ENCODE data around the gene ZDHHC11B.
"Not testable (repeated sequence)": the region's sequence is repeated elsewhere in the genome, so short reads cannot be mapped to it uniquely, and the experiment has no call there.

GRCh38 chr5:775595-775960 lies 9.0 kb downstream of the ZDHHC11B start:
- not testable (repeated sequence) for TF ChIP-seq POLR2A, CTCF (IDR thresholded peaks at IDR 0.05)
